Measurements from ENCODE around the gene VPS11.
A peak's percentile ranks its signal among the peaks of the same experiment; 100 is the strongest.

Gene VPS11

DNA sequence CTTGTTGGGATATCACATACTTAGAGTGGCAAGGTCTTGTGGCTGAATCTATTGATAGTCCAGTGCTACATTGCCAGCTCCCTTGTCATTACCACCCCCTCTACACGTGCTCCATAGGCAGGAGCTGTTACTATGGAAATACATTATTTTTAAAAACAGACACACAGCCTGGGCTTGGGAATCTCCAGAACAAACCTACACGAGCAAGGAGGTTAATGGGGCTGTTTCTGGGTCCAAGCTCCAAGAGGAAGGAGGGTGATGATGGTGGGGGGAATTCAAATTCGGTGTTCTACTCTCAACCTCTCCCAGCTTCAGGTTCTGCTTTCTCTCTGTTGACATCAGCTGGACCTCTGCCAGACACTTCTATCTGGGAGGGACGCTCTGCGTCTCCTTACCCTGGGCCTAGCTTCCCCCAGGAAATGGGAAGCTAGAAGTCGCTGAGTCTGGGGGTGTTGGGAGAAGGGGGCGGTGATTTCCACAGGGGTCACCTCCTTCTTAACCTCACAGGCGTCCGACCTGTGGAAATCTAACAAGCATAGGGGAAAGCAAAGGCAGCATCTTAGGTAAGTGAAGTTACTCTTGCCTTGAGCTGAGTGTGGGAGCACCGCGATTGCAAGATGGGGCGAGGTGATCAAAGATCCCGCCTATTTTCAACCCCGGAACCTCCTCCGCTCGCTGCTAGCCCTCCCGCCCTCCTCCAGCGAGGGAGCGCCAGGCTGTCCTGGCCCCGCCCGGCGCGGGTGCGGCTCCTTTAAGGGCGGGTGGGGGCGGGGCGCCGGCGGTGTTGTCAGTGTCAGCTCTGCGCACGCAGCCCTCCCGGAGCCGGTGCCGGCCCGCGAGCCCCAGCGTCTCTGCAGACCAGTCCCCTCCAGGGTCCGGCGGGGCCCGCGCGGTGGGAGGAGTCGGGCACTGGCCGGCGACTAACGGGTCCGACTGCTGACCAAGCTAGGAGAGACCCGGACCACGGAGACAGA is 39.2 kb downstream of the VPS11 start, which contains the start of gene C2CD2L:
TSS of gene C2CD2L (plus strand) at position 781 of the 974 bp plus-strand sequence. CDS start 398 bp downstream, outside the sequence.
- peak; percentile 93 for DNase-seq

GRCh38 chr11:119107538-119108145 is 40.0 kb downstream of the VPS11 start:
- DNase-seq = no peak

GRCh38 chr11:119108146-119108856 is 40.7 kb downstream of the VPS11 start:
- DNase-seq = no peak

- no peak for DNase-seq
Measured at GRCh38 chr11:119108857-119109221, 41.2 kb downstream of the VPS11 start.

- no peak for DNase-seq
Measured at GRCh38 chr11:119109843-119110242, 42.2 kb downstream of the VPS11 start.

DNA sequence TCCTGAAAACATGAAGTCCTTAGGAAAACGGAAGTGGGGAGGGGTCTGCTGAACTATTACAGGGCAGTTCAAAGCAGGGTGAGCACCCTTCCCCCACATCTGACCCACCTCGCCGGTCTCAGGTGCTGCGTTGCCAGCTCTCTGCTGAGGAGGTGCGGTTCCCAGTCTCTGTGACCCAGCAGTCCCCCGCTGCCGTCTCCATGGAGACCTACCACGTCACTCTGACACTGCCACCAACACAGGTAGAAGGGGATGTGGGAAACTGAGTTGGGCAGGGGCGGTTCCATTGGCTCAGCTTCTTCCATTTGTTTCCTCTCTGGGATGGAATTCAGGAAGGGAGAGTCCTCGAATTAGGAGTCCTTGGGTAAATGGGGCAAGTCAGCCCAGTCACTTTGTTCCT is 42.8 kb downstream of the VPS11 start:
- DNase-seq = no peak

DNA sequence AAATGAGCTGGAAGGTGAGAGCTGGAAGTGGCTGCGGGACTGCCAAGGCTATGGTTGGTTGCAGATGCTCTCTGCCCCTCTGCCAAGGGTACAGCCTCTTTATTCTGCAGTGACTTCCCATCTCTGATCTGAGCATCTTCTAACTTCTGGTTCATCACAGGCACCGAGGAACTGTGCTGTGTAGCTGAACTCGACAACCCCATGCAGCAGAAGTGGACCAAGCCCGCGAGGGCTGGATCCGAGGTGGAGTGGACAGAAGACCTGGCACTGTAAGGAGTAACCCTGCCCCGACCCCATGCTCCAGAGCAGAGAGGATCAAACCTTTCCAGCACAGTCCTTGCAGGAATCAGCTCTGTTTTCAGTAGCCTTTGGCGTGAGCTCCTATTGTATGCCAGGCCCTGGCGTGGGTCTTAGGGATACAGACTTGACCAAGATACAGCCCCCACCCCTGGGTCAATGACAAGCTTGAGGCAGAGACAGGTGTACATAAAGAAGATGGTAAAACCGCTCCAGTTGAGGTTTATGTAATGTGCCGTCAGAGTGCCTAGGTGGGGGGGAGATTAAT is 43.8 kb downstream of the VPS11 start:
- no peak for DNase-seq

DNA sequence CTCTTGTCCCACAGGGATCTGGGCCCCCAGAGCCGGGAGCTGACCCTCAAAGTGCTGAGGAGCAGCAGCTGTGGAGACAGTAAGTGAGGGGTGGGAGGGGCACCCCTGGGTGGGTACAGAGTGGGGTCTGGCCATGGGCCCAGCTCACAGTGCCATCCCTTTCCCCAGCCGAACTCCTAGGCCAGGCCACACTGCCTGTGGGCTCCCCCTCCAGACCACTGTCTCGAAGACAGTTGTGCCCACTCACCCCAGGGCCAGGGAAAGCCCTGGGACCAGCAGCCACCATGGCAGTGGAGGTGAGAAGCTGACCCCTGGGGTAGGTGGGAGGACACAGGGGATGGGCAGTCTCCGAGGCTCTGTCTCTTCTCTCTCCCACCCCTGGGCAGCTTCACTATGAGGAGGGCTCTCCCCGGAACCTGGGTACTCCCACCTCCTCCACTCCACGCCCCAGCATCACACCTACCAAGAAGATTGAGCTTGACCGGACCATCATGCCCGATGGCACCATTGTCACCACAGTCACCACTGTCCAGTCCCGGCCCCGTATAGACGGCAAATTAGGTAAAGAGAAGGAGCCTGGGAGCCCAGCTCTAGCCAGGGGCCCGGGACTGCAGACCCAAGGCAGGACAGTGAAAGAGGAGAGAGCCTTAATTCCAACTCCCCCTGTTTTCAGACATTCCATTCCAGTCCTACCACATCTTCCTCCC is 44.8 kb downstream of the VPS11 start:
- DNase-seq = no peak

- no peak for DNase-seq
Measured at GRCh38 chr11:119113716-119114115, 46.1 kb downstream of the VPS11 start.

DNA sequence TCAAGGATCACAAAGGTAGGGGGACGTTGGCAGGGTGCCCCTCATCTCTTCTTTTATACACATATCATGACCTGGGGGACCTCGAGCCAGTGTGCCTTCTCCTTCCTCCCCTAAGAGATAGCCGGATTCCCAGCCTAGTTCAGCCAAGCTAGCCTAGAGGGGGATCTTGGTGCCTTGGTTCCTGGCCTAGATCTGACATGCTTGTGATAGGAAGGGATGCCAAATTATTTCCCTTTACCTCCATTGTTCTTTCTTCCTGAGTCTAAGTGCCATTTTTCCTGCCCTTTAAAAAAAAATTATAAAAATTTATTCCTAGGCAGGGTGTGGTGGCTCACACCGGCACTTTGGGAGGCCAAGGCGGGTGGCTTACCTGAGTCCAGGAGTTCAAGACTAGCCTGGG is 46.7 kb downstream of the VPS11 start:
- DNase-seq = no peak

GRCh38 chr11:119115484-119116234 is 48.0 kb downstream of the VPS11 start:
- DNase-seq = no peak

DNA sequence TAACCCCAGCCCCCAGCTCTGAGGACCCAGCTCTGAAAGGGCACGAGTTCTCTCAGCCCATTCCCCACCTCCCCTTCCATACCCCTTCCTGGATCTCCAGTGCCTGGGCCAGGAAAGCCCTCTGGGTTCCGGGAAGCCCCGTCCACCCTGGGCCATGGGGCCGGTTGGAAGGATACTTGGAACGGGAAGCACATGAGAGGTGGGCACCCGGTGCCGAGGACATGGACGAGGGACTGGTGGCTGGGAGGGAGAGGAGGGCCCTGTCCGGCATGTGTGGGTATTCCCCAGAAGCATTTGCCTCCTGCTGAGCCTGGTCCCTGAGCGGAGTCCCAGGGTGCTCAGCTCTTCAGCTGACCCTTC is 48.6 kb downstream of the VPS11 start:
- DNase-seq = no peak

GRCh38 chr11:119116601-119117000 is 49.0 kb downstream of the VPS11 start:
- DNase-seq = no peak

GRCh38 chr11:119117004-119117706 is 49.5 kb downstream of the VPS11 start:
- no peak for DNase-seq

GRCh38 chr11:119118227-119118626 is 50.6 kb downstream of the VPS11 start:
- DNase-seq = no peak

- DNase-seq = no peak
Measured at GRCh38 chr11:119118946-119119345, 51.3 kb downstream of the VPS11 start.

GRCh38 chr11:119120639-119121007 is 53.0 kb downstream of the VPS11 start:
- DNase-seq = no peak

GRCh38 chr11:119121008-119121810 is 53.6 kb downstream of the VPS11 start, which contains the start of gene HINFP:
HINFP (plus strand) TSS chr11:119121580; CDS start chr11:119126945, 5,365 bp downstream.
- DNase-seq = peak; percentile 100

GRCh38 chr11:119121811-119122124 is 54.1 kb downstream of the VPS11 start:
- no peak for DNase-seq

DNA sequence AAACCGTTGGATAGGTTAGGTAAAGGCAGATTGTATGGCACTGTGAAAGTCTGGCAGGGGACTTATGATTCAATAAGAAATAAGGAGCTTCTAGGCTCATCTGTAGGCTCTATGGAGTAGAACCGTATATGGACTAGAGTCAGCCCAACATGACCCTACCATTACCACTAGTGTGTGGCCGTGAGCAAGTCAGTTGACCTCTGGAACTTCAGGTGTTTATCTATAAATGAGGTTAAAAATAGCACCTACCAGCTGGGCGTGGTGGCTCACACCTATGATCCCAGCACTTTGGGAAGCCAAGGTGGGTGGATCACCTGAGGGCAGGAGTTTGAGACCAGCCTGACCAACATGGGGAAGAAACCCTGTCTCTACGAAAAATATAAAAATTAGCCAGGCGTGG is 58.2 kb downstream of the VPS11 start:
- no peak for DNase-seq
